Mucosa of stomach (tissue), 1 donor: ENCODE measurements around the gene SHC1.

Experiments
- H3K27me3 ChIP-seq: one replicate; pipeline ENCODE4 v1.7.0; 2013; ENCODE audit warnings: mild to moderate bottlenecking, low read length; ENCODE audit not compliant: control insufficient read depth, insufficient read depth
- H3K36me3 ChIP-seq: one replicate; pipeline ENCODE4 v1.7.0; 2013; ENCODE audit warnings: low read length; ENCODE audit not compliant: control insufficient read depth, insufficient read depth
- H3K4me1 ChIP-seq: one replicate; pipeline ENCODE4 v1.7.0; 2013; ENCODE audit warnings: mild to moderate bottlenecking, low read length; ENCODE audit not compliant: control insufficient read depth, insufficient read depth
- H3K4me3 ChIP-seq: one replicate; pipeline ENCODE4 v1.7.0; 2013; ENCODE audit warnings: low read length
- H3K9ac ChIP-seq: one replicate; pipeline ENCODE4 v1.7.0; 2013; ENCODE audit warnings: mild to moderate bottlenecking, low read length, moderate library complexity
- H3K9me3 ChIP-seq: one replicate; pipeline ENCODE4 v1.7.0; 2013; ENCODE audit warnings: mild to moderate bottlenecking, low read length, moderate library complexity; ENCODE audit not compliant: control insufficient read depth
- donor health status: Pancreatic carcinoma.

The SHC1 gene

GRCh38 chr1:154941333-154942013 is 29.1 kb downstream of the SHC1 start:
- H3K27me3 ChIP-seq = no peaks in the 10 kb centered on the region
- H3K9me3 ChIP-seq = no peaks in the 10 kb centered on the region
- H3K36me3 ChIP-seq = no peaks in the 10 kb centered on the region
- peak overlapping the region; percentile 50 for H3K9ac ChIP-seq
- no peak overlapping the region for H3K4me3 ChIP-seq
- H3K4me1 ChIP-seq = peaks cover 53% of the 10 kb centered on the region

DNA sequence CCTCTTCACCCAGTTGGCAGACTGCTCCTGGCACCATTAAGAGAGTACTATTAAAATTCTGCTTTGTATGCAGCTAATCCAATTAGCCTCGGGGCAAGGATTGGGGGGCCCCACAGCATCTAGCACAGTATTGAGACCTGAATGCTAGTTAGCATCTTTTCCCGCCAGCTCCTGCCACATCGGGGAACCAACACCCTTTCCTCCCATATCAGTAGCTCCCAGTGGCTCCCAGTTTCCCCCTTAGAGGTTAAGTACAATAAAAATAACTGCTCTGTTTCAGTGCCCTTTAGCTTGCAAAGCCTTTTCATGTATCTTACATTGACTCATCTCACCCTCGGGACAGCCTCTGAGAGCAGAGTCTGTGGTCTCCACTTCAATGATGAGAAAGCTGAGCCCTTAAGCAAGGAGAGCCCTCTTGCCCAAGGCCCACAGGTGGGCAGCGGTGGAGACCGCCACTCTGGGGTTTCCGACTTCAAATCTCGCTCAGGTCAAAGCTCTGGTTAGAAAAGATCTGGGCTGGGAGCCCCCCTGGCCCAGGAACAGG is 29.8 kb downstream of the SHC1 start:
- H3K36me3 ChIP-seq = no peaks in the 10 kb centered on the region
- no peaks in the 10 kb centered on the region for H3K27me3 ChIP-seq
- peaks cover 60% of the 10 kb centered on the region for H3K4me1 ChIP-seq
- H3K9ac ChIP-seq = peak overlapping the region; percentile 8
- H3K9me3 ChIP-seq = no peaks in the 10 kb centered on the region
- H3K4me3 ChIP-seq = no peak overlapping the region

DNA sequence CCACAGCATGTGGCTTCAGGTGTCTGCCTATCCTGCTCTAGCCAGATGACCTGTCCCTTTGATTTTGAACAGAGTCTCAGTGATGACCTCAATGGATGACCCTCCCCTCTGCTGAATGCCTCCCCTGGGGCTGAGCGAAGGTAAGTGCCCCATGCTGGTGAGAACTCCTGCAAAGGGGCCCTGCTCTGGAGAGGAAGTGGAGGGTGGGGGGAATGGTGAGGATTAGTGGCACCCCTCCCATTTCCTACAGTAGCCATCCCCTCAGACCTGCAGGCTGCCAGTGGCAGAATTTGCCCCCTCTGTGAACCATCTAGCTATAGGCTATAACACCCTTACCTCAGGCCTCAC is 30.4 kb downstream of the SHC1 start:
- no peak overlapping the region for H3K4me3 ChIP-seq
- peaks cover 66% of the 10 kb centered on the region for H3K4me1 ChIP-seq
- no peak overlapping the region for H3K9ac ChIP-seq
- no peaks in the 10 kb centered on the region for H3K27me3 ChIP-seq
- H3K36me3 ChIP-seq = no peaks in the 10 kb centered on the region
- H3K9me3 ChIP-seq = no peaks in the 10 kb centered on the region

DNA sequence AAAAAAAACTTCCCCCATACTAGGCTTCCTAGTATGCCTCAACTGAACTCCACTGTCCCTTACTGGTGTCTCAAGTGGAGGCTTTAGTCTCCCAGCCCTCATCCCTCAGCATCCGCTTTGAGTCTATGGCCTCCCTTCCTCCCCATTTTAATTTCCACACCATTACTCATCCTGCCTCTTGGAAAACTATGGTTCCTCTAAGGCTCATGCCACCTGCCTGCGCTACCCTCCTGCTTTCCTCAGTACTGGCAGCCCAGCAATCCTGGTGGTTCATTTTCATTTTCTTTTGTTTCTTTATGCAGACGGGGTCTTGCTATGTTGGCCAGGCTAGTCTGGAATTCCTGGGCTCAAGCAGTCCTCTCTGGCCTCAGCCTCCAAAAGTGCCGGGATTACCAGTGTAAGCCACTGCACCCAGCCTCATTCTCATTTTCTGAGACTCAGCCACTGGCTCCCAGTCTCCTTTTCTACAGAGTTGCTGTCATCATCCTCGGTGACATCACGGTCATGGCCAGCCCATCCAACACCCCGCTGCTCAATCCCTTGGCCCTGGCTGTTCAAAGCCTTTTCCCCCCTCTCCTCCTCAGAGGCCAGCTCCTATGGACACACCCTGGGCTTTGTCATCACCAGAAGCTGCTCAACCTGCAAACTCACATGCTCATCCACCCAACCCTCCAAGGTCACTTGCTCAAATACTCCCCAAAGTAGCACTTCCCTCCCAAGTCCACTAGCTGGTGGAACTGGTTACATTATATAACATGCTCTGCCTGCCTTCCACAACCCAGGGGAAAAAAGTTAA is 31.7 kb downstream of the SHC1 start:
- H3K9ac ChIP-seq = no peak overlapping the region
- H3K27me3 ChIP-seq = no peaks in the 10 kb centered on the region
- no peaks in the 10 kb centered on the region for H3K9me3 ChIP-seq
- peaks cover 57% of the 10 kb centered on the region for H3K4me1 ChIP-seq
- no peak overlapping the region for H3K4me3 ChIP-seq
- H3K36me3 ChIP-seq = no peaks in the 10 kb centered on the region

DNA sequence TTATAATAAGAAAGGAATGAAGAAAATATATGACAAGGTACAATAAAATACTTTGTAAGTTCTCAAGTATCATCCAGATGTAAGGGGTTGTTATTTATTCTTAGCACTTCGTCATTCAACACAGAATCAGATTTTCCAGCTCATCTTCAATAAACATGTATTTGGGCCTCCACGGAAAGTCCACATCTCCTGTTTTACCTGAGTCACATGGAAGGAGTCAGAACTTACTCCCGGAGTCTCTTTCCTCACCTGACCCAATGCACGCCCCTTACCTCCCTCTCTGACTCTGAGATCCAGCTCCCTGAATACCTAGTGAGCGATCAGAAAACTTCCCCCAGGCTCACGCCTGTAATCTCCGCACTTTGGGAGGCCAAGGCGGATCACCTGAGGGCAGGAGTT is 32.6 kb downstream of the SHC1 start:
- no peak overlapping the region for H3K4me3 ChIP-seq
- H3K9ac ChIP-seq = peak overlapping the region; percentile 97
- no peaks in the 10 kb centered on the region for H3K9me3 ChIP-seq
- H3K27me3 ChIP-seq = no peaks in the 10 kb centered on the region
- H3K4me1 ChIP-seq = peaks cover 52% of the 10 kb centered on the region
- no peaks in the 10 kb centered on the region for H3K36me3 ChIP-seq

DNA sequence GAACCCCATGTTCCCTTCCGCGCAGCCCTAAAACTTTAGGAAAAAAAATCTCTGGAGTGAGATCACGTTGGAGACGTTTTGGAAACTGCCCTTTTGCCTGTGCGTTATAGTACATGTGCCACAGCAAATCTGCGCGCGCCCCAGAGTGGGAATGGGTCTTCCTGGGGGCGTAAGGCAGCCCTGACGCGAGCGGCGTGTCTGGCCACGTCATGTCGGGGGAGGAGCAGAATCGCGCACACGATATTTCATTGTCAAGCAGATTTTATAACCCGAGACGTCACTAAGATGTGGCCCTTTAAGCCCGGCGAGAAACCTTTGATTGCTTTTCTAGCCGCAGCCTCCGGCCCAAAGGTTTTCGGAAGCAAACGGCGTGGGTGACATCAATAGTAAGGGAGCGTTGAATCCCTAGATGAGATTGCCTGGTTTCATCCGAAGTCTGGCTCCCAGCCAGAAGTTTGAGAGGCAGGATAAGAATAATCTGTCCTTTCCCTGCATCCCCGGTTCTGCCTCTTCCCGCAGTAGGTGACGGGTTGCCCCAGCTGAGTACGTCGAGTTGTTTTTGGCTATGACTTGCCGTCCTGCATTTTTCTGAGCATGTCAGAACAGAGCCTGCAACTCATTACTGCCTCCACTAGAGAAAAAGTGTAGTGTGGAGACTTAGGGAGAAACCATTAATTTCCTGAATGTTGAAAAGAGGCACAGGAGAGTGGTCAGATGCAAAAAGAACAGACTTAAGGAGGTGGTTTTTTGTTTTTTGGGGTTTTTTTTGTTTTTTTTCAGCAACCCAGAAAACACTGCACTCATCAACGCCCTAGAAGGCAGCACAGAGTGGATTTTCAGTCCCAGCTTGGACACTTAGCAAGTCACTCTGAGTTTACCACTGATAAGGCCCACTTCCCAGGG is 33.2 kb downstream of the SHC1 start:
- Histone ChIP-seq H3K36me3 (no peaks in the 10 kb centered on the region), H3K4me1 (peaks cover 52% of the 10 kb centered on the region), H3K4me3 (peak overlapping the region; percentile 80), H3K9ac (peak overlapping the region; percentile 97), H3K9me3 (no peaks in the 10 kb centered on the region), H3K27me3 (no peaks in the 10 kb centered on the region)

- H3K36me3 ChIP-seq = no peaks in the 10 kb centered on the region
- peak within 1 kb of the TSS; percentile 97 for H3K9ac ChIP-seq
- no peaks in the 10 kb centered on the region for H3K27me3 ChIP-seq
- H3K9me3 ChIP-seq = no peaks in the 10 kb centered on the region
- peaks cover 52% of the 10 kb centered on the region for H3K4me1 ChIP-seq
- peak within 1 kb of the TSS; percentile 80 for H3K4me3 ChIP-seq
Measured at GRCh38 chr1:154936555-154937084, 33.9 kb downstream of the SHC1 start, which contains the start of gene PMVK. Gene PMVK, minus strand, starts transcription at chr1:154936719. Its CDS starts 34 bp downstream, at chr1:154936685.

DNA sequence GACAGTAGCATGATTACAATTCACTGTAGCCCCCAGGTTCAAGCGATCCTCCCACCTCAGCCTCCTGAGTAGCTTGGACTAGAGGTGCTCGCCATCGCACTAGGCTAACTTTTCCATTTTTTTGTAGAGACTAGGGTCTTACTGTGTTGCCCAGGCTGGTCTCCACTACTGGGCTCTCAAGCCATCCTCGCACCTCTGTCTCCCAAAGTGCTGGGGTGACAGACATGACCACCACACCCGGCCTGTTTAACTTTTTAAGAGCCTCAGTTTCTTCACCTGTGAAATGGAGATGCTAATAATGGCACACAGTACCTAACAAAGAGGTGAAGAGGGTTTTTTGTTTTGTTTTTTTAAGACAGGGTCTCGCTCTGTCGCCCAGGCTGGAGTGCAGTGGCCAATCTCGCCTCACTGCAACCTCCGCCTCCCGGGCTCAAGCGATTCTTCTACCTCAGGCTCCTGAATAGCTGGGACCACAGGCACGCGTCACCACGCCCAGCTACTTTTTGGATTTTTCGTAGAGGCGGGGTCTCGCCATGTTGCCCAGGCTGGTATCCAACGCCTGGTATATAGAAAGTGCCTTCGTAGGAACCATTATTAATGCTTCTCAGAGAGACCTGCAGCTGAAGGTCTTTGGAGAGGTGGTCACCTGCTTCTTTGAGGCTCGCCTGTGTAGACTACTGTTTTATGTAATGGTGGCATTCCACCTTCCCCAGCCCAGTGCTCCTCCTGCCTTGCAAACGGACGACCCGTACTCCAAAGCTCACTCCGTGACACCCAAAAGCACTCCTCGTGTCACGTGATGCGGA is 34.6 kb downstream of the SHC1 start:
- H3K9ac ChIP-seq = peak overlapping the region; percentile 97
- peaks cover 51% of the 10 kb centered on the region for H3K4me1 ChIP-seq
- no peaks in the 10 kb centered on the region for H3K36me3 ChIP-seq
- no peaks in the 10 kb centered on the region for H3K27me3 ChIP-seq
- no peaks in the 10 kb centered on the region for H3K9me3 ChIP-seq
- H3K4me3 ChIP-seq = peak overlapping the region; percentile 80

- Histone ChIP-seq H3K4me1 (peaks cover 46% of the 10 kb centered on the region), H3K36me3 (no peaks in the 10 kb centered on the region), H3K27me3 (no peaks in the 10 kb centered on the region), H3K4me3 (no peak overlapping the region), H3K9me3 (no peaks in the 10 kb centered on the region), H3K9ac (no peak overlapping the region)
Measured at GRCh38 chr1:154934358-154934948, 36.1 kb downstream of the SHC1 start.

DNA sequence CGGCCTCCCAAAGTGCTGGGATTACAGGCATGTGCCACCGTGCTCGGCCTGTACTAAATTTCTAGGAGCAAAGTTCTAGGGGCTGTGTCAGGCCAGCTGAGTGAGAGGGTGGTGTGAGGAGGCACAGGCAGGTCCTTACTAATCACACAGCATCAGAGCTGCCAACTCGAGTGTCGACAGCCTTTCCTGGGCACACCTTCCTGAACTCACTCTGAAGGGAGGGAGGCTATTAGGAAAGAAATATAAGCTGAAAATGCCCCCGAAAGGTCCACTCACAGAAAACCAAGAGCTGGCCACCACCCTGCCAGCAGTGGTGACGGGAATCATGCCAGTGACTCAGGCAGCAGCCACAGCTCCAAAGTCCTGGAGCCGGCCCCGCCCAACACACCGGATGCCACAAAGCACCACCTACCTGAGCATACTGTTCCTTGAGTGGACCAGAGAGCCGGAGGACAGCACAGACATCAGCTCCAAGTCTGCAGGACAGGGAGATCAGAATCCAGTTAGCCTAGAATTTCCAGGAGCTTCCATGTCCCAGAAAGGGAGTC is 38.5 kb downstream of the SHC1 start:
- H3K36me3 ChIP-seq = no peaks in the 10 kb centered on the region
- H3K4me3 ChIP-seq = no peak overlapping the region
- H3K9me3 ChIP-seq = no peaks in the 10 kb centered on the region
- no peaks in the 10 kb centered on the region for H3K27me3 ChIP-seq
- H3K4me1 ChIP-seq = peaks cover 36% of the 10 kb centered on the region
- H3K9ac ChIP-seq = peak overlapping the region; percentile 67
